IMR-90 (cell line): ENCODE data around the gene NT5C1B. TPM values are rescaled to one million over a fixed set of nuclear protein-coding genes. Genes with fewer than 3 reads are reported as not detected.

ENCODE experiments used
- ATAC-seq: fragments of 200-7000 bp; cut with Tn5 transposase; 2 replicates; pipeline ENCODE4 v1.9.1; 2020; ENCODE audit warnings: low read depth, mild to moderate bottlenecking, moderate library complexity
- BruUV-seq: library from RNA; stranded (reverse); fragments of 400-500 nt; replicated peaks from 2 replicates; lab custom pipeline; 2021; lab: Mats Ljungman, UMichigan
- CTCF ChIA-PET: fragments of 300-600 bp; formaldehyde crosslinking; extraction: SDS; loops from one replicate; lab custom pipeline; 2021; ENCODE audit warnings: antibody characterized with exemption; lab: Yijun Ruan, JAX
- POLR2A ChIA-PET: fragments of 300-600 bp; sonication (Branson Sonifier 250); formaldehyde crosslinking; loops from one replicate; lab custom pipeline; 2022; ENCODE audit warnings: antibody characterized with exemption; ENCODE audit not compliant: unreplicated experiment; lab: Charles Lee
- DNase-seq: peaks from one replicate; pipeline ENCODE4 v3.0.0; 2013
- H2AFZ ChIP-seq: replicated peaks from 2 replicates; pipeline ENCODE3; 2013; ENCODE audit warnings: low read length, mild to moderate bottlenecking; ENCODE audit not compliant: poor library complexity
- H2AK5ac ChIP-seq: 2 replicates; pipeline ENCODE4 v1.6.1; 2013; ENCODE audit warnings: low read depth, low read length, inconsistent platforms
- H2AK9ac ChIP-seq: replicated peaks from 2 replicates; pipeline ENCODE3; 2013; ENCODE audit warnings: mild to moderate bottlenecking, low read depth, low read length, moderate library complexity; ENCODE audit not compliant: poor library complexity
- H2BK120ac ChIP-seq: 2 replicates; pipeline ENCODE4 v1.6.1; 2013; ENCODE audit warnings: low read depth, low read length, inconsistent platforms
- H2BK15ac ChIP-seq: 3 replicates; pipeline ENCODE4 v1.6.1; 2013; ENCODE audit warnings: low read depth, low read length, inconsistent platforms
- H2BK20ac ChIP-seq: 2 replicates; pipeline ENCODE4 v1.6.1; 2013; ENCODE audit warnings: low read depth, mild to moderate bottlenecking, inconsistent platforms, low read length, moderate library complexity
- H2BK5ac ChIP-seq: 2 replicates; pipeline ENCODE4 v1.6.1; 2013; ENCODE audit warnings: mild to moderate bottlenecking, low read depth, low read length, inconsistent platforms; ENCODE audit not compliant: poor library complexity, severe bottlenecking
- H3K14ac ChIP-seq: replicated peaks from 2 replicates; pipeline ENCODE4 v1.6.1; 2013; ENCODE audit warnings: low read depth, low read length, inconsistent platforms
- H3K18ac ChIP-seq: 2 replicates; pipeline ENCODE4 v1.6.1; 2013; ENCODE audit warnings: low read depth, low read length, control low read depth
- H3K23ac ChIP-seq: 2 replicates; pipeline ENCODE4 v1.6.1; 2013; ENCODE audit warnings: low read depth, low read length, inconsistent platforms
- H3K27ac ChIP-seq: 2 replicates; pipeline ENCODE4 v1.5.1; 2013; ENCODE audit warnings: mild to moderate bottlenecking, control low read depth, low read length; ENCODE audit not compliant: insufficient read depth
- H3K27me3 ChIP-seq: 2 replicates; pipeline ENCODE4 v1.6.1; 2013; ENCODE audit warnings: low read length; ENCODE audit not compliant: control insufficient read depth, insufficient read depth
- H3K36me3 ChIP-seq: 2 replicates; pipeline ENCODE4 v1.6.1; 2013; ENCODE audit warnings: low read length, mixed read lengths; ENCODE audit not compliant: control insufficient read depth, insufficient read depth
- H3K4ac ChIP-seq: 2 replicates; pipeline ENCODE4 v1.6.1; 2013; ENCODE audit warnings: low read depth, low read length, inconsistent platforms
- H3K4me1 ChIP-seq: 2 replicates; pipeline ENCODE4 v1.6.1; 2013; ENCODE audit warnings: low read length, mixed read lengths; ENCODE audit not compliant: control insufficient read depth, insufficient read depth
- H3K4me2 ChIP-seq: 2 replicates; pipeline ENCODE4 v1.6.1; 2013; ENCODE audit warnings: low read depth, mild to moderate bottlenecking, control low read depth, low read length, moderate library complexity
- H3K4me3 ChIP-seq: 2 replicates; pipeline ENCODE4 v1.5.1; 2013; ENCODE audit warnings: low read depth, mild to moderate bottlenecking, control low read depth, low read length, moderate library complexity; ENCODE audit not compliant: insufficient read depth
- H3K56ac ChIP-seq: 2 replicates; pipeline ENCODE4 v1.6.1; 2013; ENCODE audit warnings: low read length, inconsistent platforms; ENCODE audit not compliant: insufficient read depth; ENCODE audit errors: extremely low read depth
- H3K79me1 ChIP-seq, 2 experiments: 2 replicates each; pipeline ENCODE4 v1.6.1; 2013; ENCODE audit warnings: low read length in 2 of 2, inconsistent platforms in 1 of 2, low read depth in 1 of 2
- H3K9ac ChIP-seq: 2 replicates; pipeline ENCODE4 v1.6.1; 2013; ENCODE audit warnings: low read depth, low read length, control low read depth
- H3K9me1 ChIP-seq: 2 replicates; pipeline ENCODE4 v1.6.1; 2013; ENCODE audit warnings: low read length, inconsistent platforms; ENCODE audit not compliant: insufficient read depth
- H3K9me3 ChIP-seq: 2 replicates; pipeline ENCODE4 v1.6.1; 2013; ENCODE audit warnings: low read length; ENCODE audit not compliant: control insufficient read depth, insufficient read depth
- H4K20me1 ChIP-seq: 2 replicates; pipeline ENCODE4 v1.6.1; 2013; ENCODE audit warnings: low read length, inconsistent platforms; ENCODE audit not compliant: insufficient read depth
- H4K5ac ChIP-seq: 2 replicates; pipeline ENCODE4 v1.6.1; 2013; ENCODE audit warnings: mild to moderate bottlenecking, low read depth, low read length, control low read depth
- H4K8ac ChIP-seq, 2 experiments: 2 replicates each; pipeline ENCODE4 v1.6.1; 2013; ENCODE audit warnings: low read depth in 2 of 2, low read length in 2 of 2, control low read depth in 1 of 2, inconsistent platforms in 1 of 2
- H4K91ac ChIP-seq: 2 replicates; pipeline ENCODE4 v1.6.1; 2013; ENCODE audit warnings: low read depth, low read length, inconsistent platforms; ENCODE audit not compliant: insufficient read depth
- CEBPB ChIP-seq: IDR thresholded peaks from 2 replicates; pipeline ENCODE4 v1.6.1; 2012; ENCODE audit warnings: low read depth, low read length, improper control_type of control experiment
- FOS ChIP-seq: fragments of 150-350 bp; IDR thresholded peaks from 2 replicates; pipeline ENCODE4 v1.6.1; 2016; ENCODE audit warnings: low read depth, low read length
- MAFK ChIP-seq: IDR thresholded peaks from 2 replicates; pipeline ENCODE4 v1.6.1; 2012; ENCODE audit warnings: low read depth, low read length, improper control_type of control experiment
- MAZ ChIP-seq: IDR thresholded peaks from 2 replicates; pipeline ENCODE4 v1.6.1; 2012; ENCODE audit warnings: low read depth, mild to moderate bottlenecking, low read length, improper control_type of control experiment, moderate library complexity, borderline replicate concordance
- WGBS, 2 experiments: methylation state at CpG; one replicate each; pipeline versions ENCODE4 v1.1.5 to v1.1.7; 2013; ENCODE audit warnings: missing lambda C conversion rate in 2 of 2; ENCODE audit not compliant: insufficient read length in 1 of 2; ENCODE audit errors: extremely low coverage in 2 of 2; 5-methylcytosine and 5-hydroxymethylcytosine counted together
- dilution Hi-C: fragments of 300-500 bp; cut with HindIII; formaldehyde crosslinking; loops from one replicate; pipeline ENCODE4 v1.14.3; 2018; ENCODE audit warnings: low sequenced_read_pairs; ENCODE audit not compliant: unreplicated experiment
- in situ Hi-C: fragments of 300-500 bp; cut with MboI; formaldehyde crosslinking; loops from 3 replicates; pipeline ENCODE4 v1.14.3; 2019; ENCODE audit warnings: low sequenced_read_pairs, inconsistent platforms, mixed read lengths
- intact Hi-C: fragments of 100-400 bp; cut with micrococcal nuclease; formaldehyde crosslinking; loops from 2 replicates; pipeline ENCODE4 v1.10.0; 2022
- polyA plus RNA-seq, 3 experiments: library from polyadenylated mRNA; depleted of rRNA; stranded (reverse); fragments of >200 nt; gene quantifications; 2 replicates each; pipeline ENCODE4 v1.2.3, GENCODE V29; 2012; ENCODE audit warnings: low replicate concordance in 1 of 3
- total RNA-seq: library from RNA; depleted of rRNA; stranded (reverse); fragments of >200 nt; gene quantifications from 2 replicates; pipeline ENCODE4 v1.2.3, GENCODE V29; 2012
- TF ChIP-seq, protein P1 (sequence below): fragments of 150-350 bp; IDR thresholded peaks from 2 replicates; pipeline ENCODE4 v1.6.1; 2016; ENCODE audit warnings: low read depth, mild to moderate bottlenecking, low read length, moderate library complexity, borderline replicate concordance

The NT5C1B gene
- total and polyA plus RNA-seq, 2 of the 4 experiments (the other 2 are of a cell fraction), result not detected

DNA sequence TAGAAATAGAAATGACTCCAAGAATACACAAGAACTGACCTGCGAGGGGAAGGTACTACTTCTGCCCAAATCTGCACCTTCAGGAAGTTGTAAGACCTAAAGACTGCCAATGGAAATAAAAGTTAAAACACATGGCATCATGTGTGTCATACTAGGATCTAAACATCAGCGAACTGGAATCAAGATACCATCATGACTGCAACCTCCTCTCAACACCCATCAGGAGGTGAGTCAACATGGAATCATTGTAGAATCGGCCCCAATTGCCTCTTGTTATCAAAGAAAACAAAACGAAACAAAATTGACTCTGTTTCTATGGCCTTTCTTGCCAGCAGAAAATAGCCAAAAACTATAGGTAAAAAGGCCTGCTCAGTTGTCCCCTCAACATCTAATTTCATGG is 44.0 kb downstream of the NT5C1B start:
- H3K23ac ChIP-seq, result no peak overlapping the region
- H3K27ac ChIP-seq, result no peak overlapping the region
- H4K5ac ChIP-seq, result no peak overlapping the region
- H2BK20ac ChIP-seq, result no peak overlapping the region
- H3K79me1 ChIP-seq, result no peaks in the 10 kb centered on the region
- H4K8ac ChIP-seq, result no peak overlapping the region
- no peak overlapping the region for H4K91ac ChIP-seq
- DNase-seq (peak; percentile 86), ATAC-seq (peak; percentile 59)
- no peaks in the 10 kb centered on the region for H3K27me3 ChIP-seq
- H2AFZ ChIP-seq, result no peak overlapping the region
- no peaks in the 10 kb centered on the region; the same call in 1 of the 2 replicates for H3K9me3 ChIP-seq
- H2AK9ac ChIP-seq, result no peak overlapping the region
- no peak overlapping the region for H3K56ac ChIP-seq
- H3K4me2 ChIP-seq, result peak overlapping the region; percentile 11; the same call in 1 of the 2 replicates
- H2BK120ac ChIP-seq, result no peak overlapping the region
- no peak overlapping the region for H3K18ac ChIP-seq
- H3K9me1 ChIP-seq, result no peaks in the 10 kb centered on the region
- no peak overlapping the region for H2AK5ac ChIP-seq
- H3K4me3 ChIP-seq, result no peak overlapping the region
- H4K20me1 ChIP-seq, result no peaks in the 10 kb centered on the region
- no peak overlapping the region for H2BK15ac ChIP-seq
- H3K4me1 ChIP-seq, result no peaks in the 10 kb centered on the region
- 0 out of 2 replicates have a peak, but pooled peaks have one; percentile 21 for TF ChIP-seq CEBPB
- TF ChIP-seq FOS, result peak; percentile 36; the same call in 1 of the 2 replicates
- no peak for TF ChIP-seq MAZ
- TF ChIP-seq, protein P1, sequence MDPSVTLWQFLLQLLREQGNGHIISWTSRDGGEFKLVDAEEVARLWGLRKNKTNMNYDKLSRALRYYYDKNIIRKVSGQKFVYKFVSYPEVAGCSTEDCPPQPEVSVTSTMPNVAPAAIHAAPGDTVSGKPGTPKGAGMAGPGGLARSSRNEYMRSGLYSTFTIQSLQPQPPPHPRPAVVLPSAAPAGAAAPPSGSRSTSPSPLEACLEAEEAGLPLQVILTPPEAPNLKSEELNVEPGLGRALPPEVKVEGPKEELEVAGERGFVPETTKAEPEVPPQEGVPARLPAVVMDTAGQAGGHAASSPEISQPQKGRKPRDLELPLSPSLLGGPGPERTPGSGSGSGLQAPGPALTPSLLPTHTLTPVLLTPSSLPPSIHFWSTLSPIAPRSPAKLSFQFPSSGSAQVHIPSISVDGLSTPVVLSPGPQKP, result no peak
- no peak for TF ChIP-seq MAFK
- no peak overlapping the region for H3K4ac ChIP-seq
- H3K36me3 ChIP-seq, result no peaks in the 10 kb centered on the region
- H3K14ac ChIP-seq, result no peak overlapping the region; the same call in 1 of the 2 replicates
- in situ Hi-C loops, result no loop called here
- POLR2A ChIA-PET, result no interaction called here
- H3K9ac ChIP-seq, result no peak overlapping the region
- intact Hi-C loops, result no loop called here
- no TSS peak for BruUV-seq
- CTCF ChIA-PET, result no interaction called here
- WGBS, 2 experiments, result no CpG with 5 or more reads among the region's 4 CpGs
- H2BK5ac ChIP-seq, result no peak overlapping the region
- dilution Hi-C loops, result no loop called here
